BLaER1 (cell line): ENCODE results near the gene EVC.

Experiments used
- H3K27ac ChIP-seq: shearing (Covaris generic); formaldehyde crosslinking; 2 replicates; pipeline ENCODE4 v1.8.1; 2022
- H3K27me3 ChIP-seq: shearing (Covaris generic); formaldehyde crosslinking; 2 replicates; pipeline ENCODE4 v1.8.1; 2022
- H3K36me3 ChIP-seq: shearing (Covaris generic); formaldehyde crosslinking; 2 replicates; pipeline ENCODE4 v1.8.1; 2022
- H3K4me1 ChIP-seq: shearing (Covaris generic); formaldehyde crosslinking; 2 replicates; pipeline ENCODE4 v1.8.1; 2022
- H3K4me2 ChIP-seq: shearing (Covaris generic); formaldehyde crosslinking; 2 replicates; pipeline ENCODE4 v1.8.1; 2022
- H3K4me3 ChIP-seq: shearing (Covaris generic); formaldehyde crosslinking; 2 replicates; pipeline ENCODE4 v1.8.1; 2022
- H3K9ac ChIP-seq: shearing (Covaris generic); formaldehyde crosslinking; 2 replicates; pipeline ENCODE4 v1.8.1; 2022
- H3K9me3 ChIP-seq: shearing (Covaris generic); formaldehyde crosslinking; 2 replicates; pipeline ENCODE4 v1.8.1; 2022
- H4K20me1 ChIP-seq: shearing (Covaris generic); formaldehyde crosslinking; 2 replicates; pipeline ENCODE4 v1.8.1; 2022
- Cebpa-rat ChIP-seq: shearing (Covaris generic); IDR thresholded peaks from 2 replicates; pipeline ENCODE4 v1.8.1; 2022

EVC gene

GRCh38 chr4:5753366-5753765 is 42.4 kb downstream of the EVC start:
- Histone ChIP-seq H3K4me3 (no peak overlapping the region), H3K27ac (no peak overlapping the region), H3K9me3 (no peaks in the 10 kb centered on the region), H4K20me1 (no peaks in the 10 kb centered on the region), H3K4me1 (no peaks in the 10 kb centered on the region), H3K9ac (no peak overlapping the region), H3K36me3 (peaks cover 62% of the 10 kb centered on the region), H3K4me2 (no peak overlapping the region), H3K27me3 (no peaks in the 10 kb centered on the region)
- no peak for TF ChIP-seq Cebpa-rat

GRCh38 chr4:5753766-5754528 is 42.9 kb downstream of the EVC start:
- Histone ChIP-seq H3K4me3 (no peak overlapping the region), H3K36me3 (peaks cover 64% of the 10 kb centered on the region), H4K20me1 (no peaks in the 10 kb centered on the region), H3K9ac (no peak overlapping the region), H3K4me2 (no peak overlapping the region), H3K27me3 (no peaks in the 10 kb centered on the region), H3K9me3 (no peaks in the 10 kb centered on the region), H3K27ac (no peak overlapping the region), H3K4me1 (no peaks in the 10 kb centered on the region)
- TF ChIP-seq Cebpa-rat = no peak

GRCh38 chr4:5754529-5754881 is 43.5 kb downstream of the EVC start:
- H3K4me2 ChIP-seq = no peak overlapping the region
- no peak for TF ChIP-seq Cebpa-rat
- H3K4me1 ChIP-seq = no peaks in the 10 kb centered on the region
- peaks cover 61% of the 10 kb centered on the region for H3K36me3 ChIP-seq
- no peak overlapping the region for H3K27ac ChIP-seq
- H3K9ac ChIP-seq = no peak overlapping the region
- no peaks in the 10 kb centered on the region for H4K20me1 ChIP-seq
- H3K27me3 ChIP-seq = no peaks in the 10 kb centered on the region
- H3K4me3 ChIP-seq = no peak overlapping the region
- H3K9me3 ChIP-seq = no peaks in the 10 kb centered on the region

GRCh38 chr4:5755161-5755560 is 44.2 kb downstream of the EVC start:
- Histone ChIP-seq H3K27ac (no peak overlapping the region), H3K9ac (no peak overlapping the region), H3K9me3 (no peaks in the 10 kb centered on the region), H3K4me2 (no peak overlapping the region), H3K27me3 (no peaks in the 10 kb centered on the region), H4K20me1 (no peaks in the 10 kb centered on the region), H3K36me3 (peaks cover 57% of the 10 kb centered on the region), H3K4me1 (no peaks in the 10 kb centered on the region), H3K4me3 (no peak overlapping the region)
- TF ChIP-seq Cebpa-rat = no peak

GRCh38 chr4:5755679-5756078 is 44.7 kb downstream of the EVC start:
- Histone ChIP-seq H3K4me3 (no peak overlapping the region), H3K9me3 (no peaks in the 10 kb centered on the region), H4K20me1 (no peaks in the 10 kb centered on the region), H3K4me2 (no peak overlapping the region), H3K36me3 (peaks cover 55% of the 10 kb centered on the region), H3K27ac (no peak overlapping the region), H3K9ac (no peak overlapping the region), H3K4me1 (no peaks in the 10 kb centered on the region), H3K27me3 (no peaks in the 10 kb centered on the region)
- TF ChIP-seq Cebpa-rat = no peak

GRCh38 chr4:5756271-5756670 is 45.3 kb downstream of the EVC start:
- no peaks in the 10 kb centered on the region for H3K27me3 ChIP-seq
- no peak overlapping the region for H3K27ac ChIP-seq
- H3K4me2 ChIP-seq = no peak overlapping the region
- no peak for TF ChIP-seq Cebpa-rat
- no peaks in the 10 kb centered on the region for H4K20me1 ChIP-seq
- H3K9me3 ChIP-seq = no peaks in the 10 kb centered on the region
- peaks cover 50% of the 10 kb centered on the region for H3K36me3 ChIP-seq
- no peak overlapping the region for H3K4me3 ChIP-seq
- H3K9ac ChIP-seq = no peak overlapping the region
- H3K4me1 ChIP-seq = no peaks in the 10 kb centered on the region

GRCh38 chr4:5757091-5757490 is 46.1 kb downstream of the EVC start:
- no peaks in the 10 kb centered on the region for H3K27me3 ChIP-seq
- peaks cover 46% of the 10 kb centered on the region for H3K36me3 ChIP-seq
- H3K9ac ChIP-seq = no peak overlapping the region
- H4K20me1 ChIP-seq = no peaks in the 10 kb centered on the region
- no peak overlapping the region for H3K27ac ChIP-seq
- H3K4me1 ChIP-seq = no peaks in the 10 kb centered on the region
- no peak for TF ChIP-seq Cebpa-rat
- no peak overlapping the region for H3K4me3 ChIP-seq
- H3K9me3 ChIP-seq = no peaks in the 10 kb centered on the region
- no peak overlapping the region for H3K4me2 ChIP-seq

- Histone ChIP-seq H3K4me1 (no peaks in the 10 kb centered on the region), H3K4me2 (no peak overlapping the region), H3K27me3 (no peaks in the 10 kb centered on the region), H3K9me3 (no peaks in the 10 kb centered on the region), H3K9ac (no peak overlapping the region), H4K20me1 (no peaks in the 10 kb centered on the region), H3K27ac (no peak overlapping the region), H3K36me3 (peaks cover 46% of the 10 kb centered on the region), H3K4me3 (no peak overlapping the region)
- TF ChIP-seq Cebpa-rat = no peak
Measured at GRCh38 chr4:5757536-5757935, 46.5 kb downstream of the EVC start.

GRCh38 chr4:5757954-5758353 is 47.0 kb downstream of the EVC start:
- H3K36me3 ChIP-seq = peaks cover 42% of the 10 kb centered on the region
- no peak overlapping the region for H3K9ac ChIP-seq
- no peaks in the 10 kb centered on the region for H3K27me3 ChIP-seq
- no peak overlapping the region for H3K27ac ChIP-seq
- H3K4me3 ChIP-seq = no peak overlapping the region
- no peak for TF ChIP-seq Cebpa-rat
- H3K9me3 ChIP-seq = no peaks in the 10 kb centered on the region
- H4K20me1 ChIP-seq = no peaks in the 10 kb centered on the region
- no peak overlapping the region for H3K4me2 ChIP-seq
- no peaks in the 10 kb centered on the region for H3K4me1 ChIP-seq

GRCh38 chr4:5758741-5759140 is 47.7 kb downstream of the EVC start:
- Histone ChIP-seq H3K27me3 (no peaks in the 10 kb centered on the region), H3K4me3 (no peak overlapping the region), H3K36me3 (peaks cover 34% of the 10 kb centered on the region), H3K4me1 (no peaks in the 10 kb centered on the region), H3K27ac (no peak overlapping the region), H3K9ac (no peak overlapping the region), H4K20me1 (no peaks in the 10 kb centered on the region), H3K9me3 (no peaks in the 10 kb centered on the region), H3K4me2 (no peak overlapping the region)
- no peak for TF ChIP-seq Cebpa-rat
